HG02938 (cell line): Measurements from ENCODE around the gene NRP1.
"Not testable (repeated sequence)": the region's sequence is repeated elsewhere in the genome, so short reads cannot be mapped to it uniquely, and the experiment has no call there.

ENCODE experiments used
- ATAC-seq: cut with Tn5 transposase; IDR thresholded peaks from one replicate; pipeline ENCODE4 v1.9.1; 2021; ENCODE audit warnings: mild to moderate bottlenecking, moderate library complexity; ENCODE audit not compliant: unreplicated experiment

Gene NRP1

GRCh38 chr10:33240931-33241330, 93.5 kb downstream of the NRP1 start:
- ATAC-seq, result no peak

DNA sequence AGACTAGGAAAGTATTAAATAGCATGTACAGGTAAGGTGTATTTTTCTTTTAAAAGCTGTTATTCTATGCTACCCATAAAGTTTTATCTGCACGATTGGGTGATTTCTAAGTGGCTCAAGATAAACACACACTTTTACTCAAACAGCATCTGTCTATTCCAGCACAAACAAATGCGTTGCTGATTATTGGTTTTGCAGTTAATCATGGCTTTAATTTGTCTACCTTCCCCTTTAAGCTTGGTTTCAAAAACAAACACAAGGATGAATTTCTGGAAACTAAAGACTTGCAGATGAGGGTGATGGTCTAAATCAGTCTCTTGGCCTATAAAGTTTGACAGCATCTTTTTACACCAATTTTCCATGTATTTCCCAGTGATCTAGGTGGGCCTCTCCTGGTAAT, 94.2 kb downstream of the NRP1 start:
- ATAC-seq, result no peak

DNA sequence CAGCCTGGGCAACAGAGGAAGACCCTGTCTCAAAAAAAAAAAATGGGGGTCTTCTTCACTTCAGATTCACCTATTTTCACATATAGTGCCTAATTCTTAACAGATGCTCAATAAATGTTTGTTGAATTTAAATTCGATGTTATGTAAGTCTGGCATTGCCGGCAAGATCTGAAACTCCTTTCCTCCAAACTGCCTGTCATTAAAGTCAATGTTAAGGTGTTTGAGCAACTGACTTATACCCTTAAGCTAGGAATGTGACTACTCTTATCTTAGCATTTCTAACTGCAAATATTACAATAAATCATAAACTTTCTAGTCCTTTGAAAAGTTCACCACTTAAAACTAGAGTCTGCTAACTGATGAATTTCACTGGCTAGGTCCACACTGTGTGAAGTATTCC, 95.2 kb downstream of the NRP1 start:
- ATAC-seq, result no peak

- no peak for ATAC-seq
Observed at GRCh38 chr10:33238643-33239042, 95.8 kb downstream of the NRP1 start.

- no peak for ATAC-seq
Observed at GRCh38 chr10:33237736-33238624, 96.5 kb downstream of the NRP1 start.

GRCh38 chr10:33236916-33237315, 97.6 kb downstream of the NRP1 start:
- no peak for ATAC-seq

- no peak for ATAC-seq
Observed at GRCh38 chr10:33235951-33236350, 98.5 kb downstream of the NRP1 start.

- ATAC-seq, result no peak
Observed at GRCh38 chr10:33235251-33235884, 99.1 kb downstream of the NRP1 start.

DNA sequence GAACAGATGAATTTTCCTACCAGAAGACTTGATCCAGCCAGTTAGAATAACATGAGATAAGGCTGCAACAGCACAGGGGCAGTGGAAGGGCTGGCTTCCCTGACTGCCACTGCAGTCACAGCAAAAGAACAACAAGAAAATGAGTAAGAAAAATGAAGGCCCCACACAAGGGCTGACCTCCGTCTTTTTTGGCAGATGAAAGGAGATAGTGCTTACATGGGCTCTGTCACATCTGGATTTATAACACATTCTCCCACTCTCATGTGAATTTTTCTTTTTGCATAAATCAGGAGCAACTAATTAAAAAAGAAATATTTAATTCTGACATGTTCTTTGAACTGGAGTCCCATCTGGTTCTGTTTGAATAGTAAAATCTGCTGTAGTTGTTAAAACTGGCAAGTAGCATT, 99.6 kb downstream of the NRP1 start:
- ATAC-seq, result no peak

GRCh38 chr10:33233635-33234034, 100.8 kb downstream of the NRP1 start:
- no peak for ATAC-seq

- no peak for ATAC-seq
Observed at GRCh38 chr10:33233221-33233620, 101.2 kb downstream of the NRP1 start.

GRCh38 chr10:33231621-33232350, 102.7 kb downstream of the NRP1 start:
- no peak for ATAC-seq

DNA sequence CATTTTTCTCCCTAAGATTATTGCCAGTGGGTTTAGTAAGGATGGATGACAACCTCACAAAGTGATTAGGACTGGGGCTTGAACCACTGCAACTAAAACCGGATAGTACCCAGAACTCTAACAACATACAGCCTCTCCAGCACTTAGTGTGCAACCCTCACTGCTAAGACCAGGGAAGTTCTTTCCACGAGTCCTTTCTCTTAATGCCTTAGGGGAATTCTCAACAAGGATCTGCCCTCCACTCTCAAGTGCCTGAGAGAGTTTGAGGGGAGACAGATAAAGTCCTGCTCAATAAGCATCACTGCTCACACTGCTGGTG, 104.6 kb downstream of the NRP1 start:
- no peak for ATAC-seq

- no peak for ATAC-seq
Observed at GRCh38 chr10:33229252-33229948, 105.1 kb downstream of the NRP1 start.

DNA sequence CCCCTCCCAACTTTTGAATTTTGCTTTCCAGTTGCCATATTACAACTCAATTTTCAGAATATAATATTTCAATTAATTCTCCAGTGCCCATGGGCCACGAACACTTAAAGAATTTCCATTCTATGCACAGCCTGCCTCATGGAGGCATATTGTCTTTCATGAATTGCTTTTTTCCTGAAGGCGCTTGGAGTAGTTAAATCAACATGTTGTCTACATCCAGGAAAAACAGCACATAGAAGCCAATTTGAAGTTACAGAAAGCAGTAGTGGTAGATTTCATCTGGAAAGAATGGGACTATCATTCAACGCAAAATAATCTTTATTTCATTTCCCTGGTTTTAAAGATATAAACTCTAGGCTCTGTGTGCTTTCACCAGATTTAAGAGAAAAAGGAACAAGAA, 106.0 kb downstream of the NRP1 start:
- no peak for ATAC-seq

DNA sequence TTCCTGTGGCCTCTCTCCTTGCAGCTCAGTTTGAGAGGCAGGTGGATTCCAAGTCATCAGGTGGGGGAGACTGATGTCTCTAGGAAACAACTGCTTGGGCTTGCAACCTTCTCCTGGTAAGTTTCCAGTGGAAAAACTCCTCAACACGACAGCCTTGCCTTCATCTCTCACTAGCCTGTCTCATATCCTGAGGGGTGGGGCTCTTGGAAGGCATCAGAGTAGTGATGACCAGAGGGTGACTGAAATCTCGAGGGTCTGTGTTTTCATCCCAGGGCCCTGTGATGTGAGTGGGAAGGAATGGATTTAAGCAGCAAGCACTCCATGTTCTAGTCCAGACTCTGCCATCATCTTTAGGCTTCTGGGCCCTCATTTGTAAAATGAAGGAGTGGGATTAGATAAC, 107.0 kb downstream of the NRP1 start:
- ATAC-seq, result no peak

DNA sequence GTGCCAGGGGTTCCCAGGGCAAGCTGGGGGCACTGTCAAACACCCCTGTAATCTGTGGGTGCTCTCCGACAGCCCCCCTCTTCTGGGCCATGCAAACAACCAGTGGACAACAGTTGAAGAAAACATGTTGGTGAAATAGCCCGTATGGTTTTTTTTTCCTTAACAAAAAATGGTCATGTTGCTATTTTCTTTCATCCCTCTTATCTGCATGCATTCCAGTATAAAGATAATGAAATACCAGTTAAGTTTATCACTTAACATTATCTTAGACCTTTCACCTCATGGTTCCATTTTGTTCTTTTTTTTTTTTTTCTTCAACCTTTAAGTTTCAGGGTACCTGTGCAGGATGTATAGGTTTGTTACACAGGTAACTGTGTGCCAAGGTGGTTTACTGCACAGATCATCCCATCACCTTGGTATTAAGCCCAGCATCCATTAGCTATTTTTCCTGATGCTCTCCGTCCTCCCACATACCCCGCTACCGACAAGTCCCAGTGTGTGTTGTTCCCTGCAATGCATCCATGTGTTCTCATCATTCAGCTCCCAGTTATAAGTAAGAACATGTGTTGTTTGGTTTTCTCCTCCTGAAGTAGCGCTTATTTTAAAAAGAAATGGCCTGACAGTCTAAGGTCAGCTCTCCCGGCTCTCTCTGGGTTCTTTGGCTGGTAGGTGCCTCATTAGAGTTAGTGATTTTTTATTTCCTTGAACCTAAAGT, 110.1 kb downstream of the NRP1 start:
- no peak for ATAC-seq

GRCh38 chr10:33223326-33224000, 111.0 kb downstream of the NRP1 start:
- no peak for ATAC-seq

GRCh38 chr10:33222304-33222703, 112.2 kb downstream of the NRP1 start:
- not testable (repeated sequence) for ATAC-seq

GRCh38 chr10:33217854-33218253, 116.6 kb downstream of the NRP1 start:
- no peak for ATAC-seq
